Kidney tubule cell (primary cell): ENCODE measurements around the gene THEM5.
"Not testable (repeated sequence)": the region's sequence is repeated elsewhere in the genome, so short reads cannot be mapped to it uniquely, and the experiment has no call there.

Source experiments
- DNase-seq: peaks from one replicate; pipeline ENCODE4 v3.0.0-alpha.2; 2018; ENCODE audit warnings: low spot score

Gene THEM5

DNA sequence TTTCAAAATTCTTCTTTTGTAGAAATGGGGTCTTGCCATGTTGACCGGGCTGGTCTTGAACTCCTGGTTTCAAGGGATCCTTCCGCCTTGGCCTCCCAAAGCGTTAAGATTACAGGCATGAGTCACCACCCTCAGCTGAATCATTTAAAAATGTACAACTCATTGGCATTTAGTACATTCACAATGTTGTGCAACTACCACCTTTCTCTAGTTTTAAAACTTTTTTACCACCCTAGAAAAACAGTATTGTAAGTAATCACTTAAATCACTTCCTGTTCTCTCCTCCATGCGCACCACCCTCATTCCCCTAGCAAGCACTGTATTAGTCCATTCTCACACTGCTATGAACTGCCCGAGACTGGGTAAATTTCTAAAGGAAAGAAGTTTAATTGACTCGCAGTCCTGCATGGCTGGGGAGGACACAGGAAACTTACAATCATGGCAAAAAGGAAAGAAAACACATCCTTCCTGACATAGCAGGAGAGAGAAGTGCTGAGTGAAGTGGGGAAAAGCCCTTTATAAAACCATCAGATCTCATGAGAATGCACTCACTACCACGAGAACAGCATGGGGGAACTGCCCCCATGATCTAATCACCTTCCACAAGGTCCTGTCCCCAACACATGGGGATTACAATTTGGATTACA lies 14.4 kb upstream of the THEM5 start:
- peak; percentile 37 for DNase-seq

GRCh38 chr1:151867321-151867720 lies 13.8 kb upstream of the THEM5 start:
- DNase-seq: no peak

- DNase-seq: no peak
These were observed 10.9 kb upstream of the THEM5 start for GRCh38 chr1:151864411-151864810.

DNA sequence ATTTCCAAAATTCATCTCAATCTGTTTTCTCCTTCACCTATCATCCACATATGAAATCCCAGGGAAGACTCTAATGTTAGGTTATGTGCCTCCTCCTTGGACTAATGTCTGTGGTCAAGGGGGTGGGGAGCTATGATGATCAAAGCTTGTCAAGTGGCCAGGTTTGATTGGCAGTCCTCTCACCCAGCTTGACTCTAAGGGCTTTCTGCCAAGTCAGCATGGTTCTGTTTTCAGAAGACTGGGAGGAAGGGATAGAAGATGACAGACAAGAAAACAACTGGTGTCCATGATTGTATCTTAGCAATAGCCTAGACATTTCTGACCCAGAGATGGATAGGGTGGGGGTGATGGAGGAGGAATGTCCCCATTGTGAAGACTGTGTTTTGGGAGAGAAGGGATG lies 9.1 kb upstream of the THEM5 start:
- peak; percentile 38 for DNase-seq

GRCh38 chr1:151860504-151861187 lies 7.1 kb upstream of the THEM5 start:
- no peak for DNase-seq

- DNase-seq: no peak
These were observed 6.4 kb upstream of the THEM5 start for GRCh38 chr1:151859891-151860293.

DNA sequence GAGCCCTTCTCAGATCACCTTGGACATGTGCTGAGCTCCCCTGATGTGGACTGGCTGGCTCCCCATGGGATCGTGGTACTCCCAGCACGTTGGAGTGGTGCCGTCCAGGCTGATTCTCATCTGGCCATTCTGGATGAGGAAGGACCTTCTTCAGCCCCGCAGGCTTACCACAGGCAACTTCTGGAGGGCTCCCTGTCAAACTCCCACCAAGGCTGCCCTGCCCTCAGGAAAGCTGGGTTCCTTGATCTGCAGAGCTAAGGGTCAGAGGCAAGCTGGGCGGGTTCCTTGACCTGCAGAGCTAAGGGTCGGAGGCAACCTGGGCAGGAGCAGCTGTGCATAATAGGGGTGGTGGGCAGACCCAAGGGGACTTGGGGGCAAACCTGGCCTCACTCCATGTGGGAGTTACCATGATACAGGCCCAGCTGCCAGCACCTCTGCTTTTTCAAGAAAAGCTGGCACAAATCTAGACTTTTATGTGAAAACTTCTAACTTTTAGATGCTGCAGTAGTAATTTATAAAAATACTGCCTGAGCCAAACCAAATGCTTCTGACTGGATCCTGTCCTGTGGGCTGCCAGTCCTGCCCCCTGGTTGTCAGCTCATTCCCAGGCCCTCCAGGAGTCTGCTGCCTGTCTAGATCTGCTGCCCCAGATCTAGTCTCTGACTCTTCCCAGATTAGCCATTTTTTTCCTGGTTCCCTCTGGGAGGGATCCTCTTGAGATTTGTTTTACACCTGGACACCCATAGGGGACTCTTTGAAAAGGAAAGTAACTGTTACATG lies 5.6 kb upstream of the THEM5 start:
- DNase-seq: no peak

- DNase-seq: peak; percentile 23
These were observed 4.7 kb upstream of the THEM5 start for GRCh38 chr1:151858030-151858746.

GRCh38 chr1:151855933-151856332 lies 2.4 kb upstream of the THEM5 start:
- DNase-seq: no peak

GRCh38 chr1:151855516-151855915 lies 2.0 kb upstream of the THEM5 start:
- not testable (repeated sequence) for DNase-seq

DNA sequence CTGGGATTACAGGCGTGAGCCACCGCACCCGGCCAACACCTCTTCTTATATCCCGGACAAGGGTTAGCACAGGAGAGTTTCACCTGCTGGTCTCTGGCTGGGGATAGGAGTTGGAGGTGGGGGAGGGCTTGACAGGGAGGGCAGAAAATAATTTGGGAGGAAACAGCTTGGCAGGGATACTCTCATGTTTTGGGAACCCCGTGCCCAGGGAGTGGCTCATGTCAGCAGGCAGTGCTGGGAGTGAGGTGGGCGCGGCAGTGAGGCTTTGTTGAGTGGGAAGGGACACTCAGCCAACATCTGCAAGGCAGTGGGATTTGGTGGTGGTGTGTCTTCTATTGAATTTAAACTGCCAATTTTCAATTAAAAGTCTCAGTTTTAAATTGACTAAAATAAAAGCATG lies 1.1 kb upstream of the THEM5 start:
- no peak for DNase-seq

- no peak for DNase-seq
These were observed 779 bp downstream of the THEM5 start for GRCh38 chr1:151852733-151853132.

DNA sequence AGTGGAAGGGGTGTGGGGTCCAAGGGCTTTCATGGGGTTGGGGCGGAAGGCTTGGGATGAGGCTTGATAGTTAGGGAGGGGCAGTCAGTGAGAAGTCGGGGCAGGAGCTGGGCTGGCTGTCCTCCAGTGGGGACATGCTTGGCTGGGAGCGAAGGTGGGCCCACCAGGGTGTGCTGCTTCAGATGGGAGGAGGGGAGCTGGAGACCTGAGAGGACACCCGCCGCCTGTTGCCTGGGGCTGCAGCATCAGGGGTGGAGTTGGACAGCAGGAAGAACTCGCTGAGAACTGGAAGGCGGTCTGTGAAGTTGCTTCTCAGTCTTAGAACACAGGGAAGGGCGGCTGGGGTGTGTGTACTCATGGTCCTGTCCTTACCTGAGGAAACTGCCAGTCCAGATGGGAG lies 1.6 kb downstream of the THEM5 start:
- no peak for DNase-seq

DNA sequence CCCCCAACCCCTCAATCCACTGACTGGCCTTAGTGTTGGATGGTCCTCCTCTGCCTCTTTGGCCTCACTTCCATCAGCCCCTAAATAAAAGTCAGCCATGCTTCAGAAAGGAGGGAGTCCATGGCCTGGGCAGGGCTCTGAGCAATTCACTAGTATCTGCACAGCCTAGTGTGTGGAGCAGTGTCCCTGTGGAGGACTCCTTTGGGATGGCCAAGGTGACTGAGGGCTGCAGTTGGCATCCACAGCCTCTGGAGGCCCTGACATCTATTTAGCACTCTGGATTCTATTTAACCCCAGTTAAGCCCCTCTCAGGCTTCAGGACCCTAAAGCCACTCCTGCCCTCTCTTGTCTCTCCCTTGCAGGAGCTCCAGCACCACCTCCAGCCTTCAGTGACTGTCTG lies 3.6 kb downstream of the THEM5 start:
- DNase-seq: no peak

DNA sequence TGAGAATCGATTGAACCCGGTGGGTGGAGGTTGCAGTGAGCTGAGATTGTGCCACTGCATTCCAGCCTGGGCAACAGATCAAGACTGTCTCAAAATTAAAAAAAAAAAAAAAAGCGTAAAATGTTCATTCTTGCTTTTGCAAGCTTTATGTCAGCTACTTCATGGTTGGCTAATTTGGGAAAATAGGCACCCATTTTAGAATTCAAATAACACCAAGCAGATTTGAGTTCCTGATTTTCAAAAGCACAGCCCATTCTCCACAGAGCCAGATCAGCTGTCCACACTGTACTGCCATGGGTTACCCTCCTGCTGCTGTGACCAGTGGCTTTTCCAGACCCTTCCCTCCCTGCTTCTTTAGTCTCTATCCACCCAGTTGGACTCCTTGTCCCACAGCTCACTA lies 4.4 kb downstream of the THEM5 start:
- DNase-seq: no peak

DNA sequence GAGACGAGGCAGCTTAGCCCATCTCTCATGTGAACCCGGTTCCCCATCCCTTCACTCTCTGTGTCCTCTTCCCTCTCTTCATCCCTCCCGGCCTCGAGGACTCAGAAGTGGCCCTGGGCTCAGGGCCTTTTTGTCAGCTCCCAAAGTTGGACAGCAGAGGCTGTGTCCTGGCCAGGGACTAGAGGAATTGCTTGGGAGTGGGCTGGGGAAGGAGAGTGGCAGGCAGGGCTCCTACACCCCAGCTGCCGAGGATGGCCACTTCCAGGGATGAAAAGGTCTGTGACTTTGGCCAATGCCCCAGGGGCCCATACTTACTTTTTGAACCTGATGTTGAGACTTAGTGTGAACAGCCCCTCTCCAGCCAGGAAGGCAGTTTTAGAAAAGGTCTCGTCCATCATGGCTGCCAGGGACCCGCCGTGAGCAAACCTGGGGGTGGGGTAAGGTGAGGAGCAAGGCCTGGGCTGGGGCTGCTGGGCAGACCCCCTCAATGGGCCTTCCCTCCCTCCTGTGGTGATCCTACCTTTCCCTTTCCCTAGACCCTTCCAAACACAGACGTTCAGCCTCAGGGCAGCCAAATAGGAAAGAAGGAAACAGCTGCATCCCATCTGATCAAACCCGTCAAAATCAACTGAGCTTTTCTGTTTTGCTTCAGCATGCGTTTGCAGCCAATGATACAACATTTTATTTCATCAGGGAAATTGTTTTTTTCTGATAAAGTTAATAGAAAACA lies 5.5 kb downstream of the THEM5 start:
- no peak for DNase-seq

DNA sequence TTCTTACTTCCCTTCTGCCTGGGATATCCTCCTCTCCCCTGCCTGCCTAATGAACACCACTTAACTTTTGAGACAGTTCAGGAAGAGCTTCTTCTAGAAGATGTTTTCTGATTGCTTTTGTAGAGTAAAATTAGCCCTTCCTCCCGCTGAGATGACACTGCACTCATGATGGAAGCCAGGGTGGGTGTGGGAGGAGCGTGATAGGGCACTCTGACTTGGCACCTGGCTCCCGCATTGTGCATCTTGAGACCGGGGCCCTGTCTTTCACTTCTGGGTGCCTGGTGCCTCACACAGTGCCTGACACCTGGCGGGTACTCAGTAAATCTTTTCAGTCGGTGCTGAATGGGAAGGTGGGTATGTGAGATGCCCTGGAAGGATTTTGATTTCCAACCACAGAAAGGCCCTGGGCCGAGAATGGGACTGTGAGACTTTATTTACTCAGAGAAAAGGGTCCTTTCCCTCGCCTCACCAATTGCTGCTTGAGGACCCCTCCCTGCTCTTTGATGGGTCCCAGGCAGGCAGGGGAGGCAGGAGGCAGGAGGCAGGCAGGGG lies 6.8 kb downstream of the THEM5 start:
- no peak for DNase-seq

- peak; percentile 38 for DNase-seq
These were observed 7.4 kb downstream of the THEM5 start for GRCh38 chr1:151846062-151846568.

DNA sequence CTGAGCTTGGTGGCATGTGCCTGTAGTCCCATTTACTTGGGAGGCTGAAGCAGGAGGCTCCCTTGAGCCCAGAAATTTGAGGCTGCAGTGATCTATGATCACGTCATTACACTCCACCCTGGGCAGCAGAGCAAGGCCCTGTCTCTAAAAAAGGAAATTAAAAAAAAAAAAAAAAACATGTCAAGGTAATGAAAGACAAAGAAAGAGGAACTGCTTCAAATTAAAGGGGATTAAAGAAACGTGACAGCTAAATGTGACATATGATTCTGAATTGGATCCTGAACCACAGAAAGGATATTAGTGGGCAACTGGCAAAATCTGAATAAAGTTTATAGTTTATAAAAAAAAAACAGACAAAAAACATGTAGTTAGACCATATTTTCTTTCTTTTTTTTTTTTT lies 10.1 kb downstream of the THEM5 start:
- no peak for DNase-seq

GRCh38 chr1:151841141-151841540 lies 12.4 kb downstream of the THEM5 start:
- DNase-seq: peak; percentile 82

- no peak for DNase-seq
These were observed 13.1 kb downstream of the THEM5 start for GRCh38 chr1:151840421-151840820.
